Smooth muscle cell (in vitro differentiated cells): ENCODE measurements around the gene UXS1. TPM values are rescaled to one million over a fixed set of nuclear protein-coding genes. Genes with fewer than 3 reads are reported as not detected.
A peak's percentile ranks its signal among the peaks of the same experiment; 100 is the strongest.

Experiments
- DNase-seq: peaks from one replicate; lab custom pipeline; 2025; ENCODE audit not compliant: unreplicated experiment; lab: John Stamatoyannopoulos, UW
- H2AFZ ChIP-seq: fragments of 200-600 bp; sonication (generic); 2 replicates; pipeline ENCODE4 v1.6.0; 2016; ENCODE audit warnings: antibody characterized with exemption, low read depth, mild to moderate bottlenecking
- H3F3A ChIP-seq: fragments of 200-600 bp; sonication (generic); 2 replicates; pipeline ENCODE4 v1.6.0; 2017; ENCODE audit warnings: antibody characterized with exemption, low read depth
- H3K27ac ChIP-seq: fragments of 200-600 bp; sonication (generic); 2 replicates; pipeline ENCODE4 v1.5.1; 2016; ENCODE audit warnings: low read depth, mild to moderate bottlenecking
- H3K27me3 ChIP-seq: fragments of 200-600 bp; sonication (generic); 2 replicates; pipeline ENCODE4 v1.6.1; 2016; ENCODE audit warnings: low read depth, mild to moderate bottlenecking
- H3K36me3 ChIP-seq: fragments of 200-600 bp; sonication (generic); 2 replicates; pipeline ENCODE4 v1.5.1; 2016; ENCODE audit warnings: low read depth
- H3K4me1 ChIP-seq: fragments of 200-600 bp; sonication (generic); 2 replicates; pipeline ENCODE4 v1.5.1; 2016; ENCODE audit warnings: low read depth
- H3K4me2 ChIP-seq: fragments of 200-600 bp; sonication (generic); 2 replicates; pipeline ENCODE4 v1.6.0; 2016; ENCODE audit warnings: mild to moderate bottlenecking
- H3K4me3 ChIP-seq: fragments of 200-600 bp; sonication (generic); 2 replicates; pipeline ENCODE4 v1.5.1; 2016; ENCODE audit warnings: mild to moderate bottlenecking
- H3K79me2 ChIP-seq: fragments of 200-600 bp; sonication (generic); 2 replicates; pipeline ENCODE4 v1.6.0; 2016; ENCODE audit warnings: low read depth, mild to moderate bottlenecking
- H3K9ac ChIP-seq: fragments of 200-600 bp; sonication (generic); 2 replicates; pipeline ENCODE4 v1.6.0; 2016; ENCODE audit warnings: low read depth
- H3K9me3 ChIP-seq: fragments of 200-600 bp; sonication (generic); replicated peaks from 2 replicates; pipeline ENCODE4 v1.5.1; 2016; ENCODE audit warnings: low read depth
- H4K20me1 ChIP-seq: fragments of 200-600 bp; sonication (generic); 2 replicates; pipeline ENCODE4 v1.6.0; 2016; ENCODE audit warnings: low read depth
- CTCF ChIP-seq: fragments of 200-600 bp; sonication (generic); IDR thresholded peaks from 2 replicates; pipeline ENCODE4 v1.5.1; 2017; ENCODE audit warnings: borderline replicate concordance, mild to moderate bottlenecking, antibody characterized with exemption; ENCODE audit not compliant: insufficient read depth, poor library complexity, severe bottlenecking
- WGBS: methylation state at CpG from one replicate; pipeline ENCODE4 v1.1.7; 2016; ENCODE audit warnings: low lambda C conversion rate; 5-methylcytosine and 5-hydroxymethylcytosine counted together
- polyA plus RNA-seq: library from polyadenylated mRNA; unstranded; fragments of >200 nt; fragmentation: Nextera tagmentation; extraction: Ambion mirVana; gene quantifications from 2 replicates; pipeline ENCODE4 v1.2.1, GENCODE V29; 2016
- total RNA-seq: library from RNA; depleted of rRNA; stranded (reverse); fragments of >200 nt; gene quantifications from 2 replicates; pipeline ENCODE4 v1.2.3, GENCODE V29; 2014

UXS1 gene
- total and polyA plus RNA-seq, 2 experiments from 2014 or later: 22.2 to 33.5 TPM

GRCh38 chr2:106054321-106054720 is 139.8 kb downstream of the UXS1 start:
- no peak overlapping the region for H2AFZ ChIP-seq
- H3K9ac ChIP-seq: no peak overlapping the region
- H3K36me3 ChIP-seq: no peaks in the 10 kb centered on the region
- H3K79me2 ChIP-seq: no peaks in the 10 kb centered on the region
- no peaks in the 10 kb centered on the region for H3K9me3 ChIP-seq
- peak overlapping the region; percentile 62 for H3K4me2 ChIP-seq
- H3K27ac ChIP-seq: no peak overlapping the region
- TF ChIP-seq CTCF: no peak
- H3K27me3 ChIP-seq: no peaks in the 10 kb centered on the region
- peaks cover 14% of the 10 kb centered on the region for H3K4me1 ChIP-seq
- no peaks in the 10 kb centered on the region for H4K20me1 ChIP-seq
- no peak for DNase-seq
- H3F3A ChIP-seq: no peaks in the 10 kb centered on the region
- 78% methylated on average over 9 of the region's 9 CpGs for WGBS
- no peak overlapping the region for H3K4me3 ChIP-seq

GRCh38 chr2:106053581-106053980 is 140.5 kb downstream of the UXS1 start:
- H3K9ac ChIP-seq: no peak overlapping the region
- H3K4me2 ChIP-seq: peak overlapping the region; percentile 62
- H3K27ac ChIP-seq: peak overlapping the region; percentile 56
- no peak overlapping the region for H3K4me3 ChIP-seq
- H3K27me3 ChIP-seq: peaks cover under 1% of the 10 kb centered on the region
- no peaks in the 10 kb centered on the region for H3K79me2 ChIP-seq
- WGBS: 69% methylated on average over 6 of the region's 6 CpGs
- H3K36me3 ChIP-seq: no peaks in the 10 kb centered on the region
- no peak for DNase-seq
- no peak for TF ChIP-seq CTCF
- H4K20me1 ChIP-seq: no peaks in the 10 kb centered on the region
- no peak overlapping the region for H2AFZ ChIP-seq
- H3K4me1 ChIP-seq: peaks cover 14% of the 10 kb centered on the region
- no peaks in the 10 kb centered on the region for H3K9me3 ChIP-seq
- no peaks in the 10 kb centered on the region for H3F3A ChIP-seq

- Histone ChIP-seq H3K9ac (no peak overlapping the region), H2AFZ (no peak overlapping the region), H3K9me3 (no peaks in the 10 kb centered on the region), H3K4me3 (no peak overlapping the region), H3K27ac (peak overlapping the region; percentile 56), H3K4me2 (peak overlapping the region; percentile 63), H3K4me1 (peaks cover 14% of the 10 kb centered on the region), H3K27me3 (peaks cover 4% of the 10 kb centered on the region), H3F3A (no peaks in the 10 kb centered on the region), H3K79me2 (no peaks in the 10 kb centered on the region), H4K20me1 (no peaks in the 10 kb centered on the region), H3K36me3 (no peaks in the 10 kb centered on the region)
- DNase-seq: no peak
- no peak for TF ChIP-seq CTCF
- 35% methylated on average over 2 of the region's 2 CpGs for WGBS
These were observed 141.0 kb downstream of the UXS1 start for GRCh38 chr2:106053116-106053515.

- H3K27ac ChIP-seq: no peak overlapping the region
- H4K20me1 ChIP-seq: no peaks in the 10 kb centered on the region
- no peaks in the 10 kb centered on the region for H3K4me1 ChIP-seq
- H2AFZ ChIP-seq: no peak overlapping the region
- H3K36me3 ChIP-seq: no peaks in the 10 kb centered on the region
- peaks cover 4% of the 10 kb centered on the region for H3K27me3 ChIP-seq
- 80% methylated on average over 6 of the region's 6 CpGs for WGBS
- DNase-seq: no peak
- TF ChIP-seq CTCF: no peak
- no peaks in the 10 kb centered on the region for H3F3A ChIP-seq
- no peak overlapping the region for H3K4me2 ChIP-seq
- H3K9me3 ChIP-seq: no peaks in the 10 kb centered on the region
- H3K4me3 ChIP-seq: no peak overlapping the region
- H3K79me2 ChIP-seq: no peaks in the 10 kb centered on the region
- H3K9ac ChIP-seq: no peak overlapping the region
These were observed 149.2 kb downstream of the UXS1 start for GRCh38 chr2:106044859-106045258.
